ENCODE results near the gene DLGAP1.
A peak's percentile ranks its signal among the peaks of the same experiment; 100 is the strongest.

The DLGAP1 gene

GRCh38 chr18:3804336-3804735 lies 650.8 kb downstream of the DLGAP1 start:
- Histone ChIP-seq H3K9me3 (replicated peaks in 1 of 2; ENCODE audit: control insufficient read depth in 2 of 2, insufficient read depth in 1 of 2, low read depth in 1 of 2, low read length in 2 of 2) (no peaks in the 10 kb centered on the region), H2BK12ac (ENCODE audit: low read length) (no peak overlapping the region), H3K4me2 (ENCODE audit: insufficient read depth, low read length, poor library complexity, severe bottlenecking) (no peak overlapping the region), H3K4me1 (ENCODE audit: control insufficient read depth in 2 of 2, insufficient read depth in 1 of 2, low read depth in 1 of 2, low read length in 2 of 2) (peaks cover 2 to 9% of the 10 kb centered on the region in 2 donors), H2BK120ac (ENCODE audit: low read depth, low read length) (no peak overlapping the region), H2AFZ (ENCODE audit: low read length) (no peak overlapping the region), H4K8ac (ENCODE audit: low read depth, low read length) (no peak overlapping the region), H3K27me3 (ENCODE audit: control insufficient read depth in 3 of 3, insufficient read depth in 3 of 3, low read depth in 1 of 3, low read length in 3 of 3) (no peaks in the 10 kb centered on the region), H3K36me3 (replicated peaks in 1 of 2; ENCODE audit: control insufficient read depth in 2 of 2, insufficient read depth in 2 of 2, low read length in 2 of 2) (no peaks in the 10 kb centered on the region), H3K14ac (ENCODE audit: low read length) (no peak overlapping the region), H3K18ac (ENCODE audit: low read length) (no peak overlapping the region), H3K9ac (ENCODE audit: low read depth, low read length, poor library complexity) (no peak overlapping the region), H2AK5ac (ENCODE audit: low read depth, low read length) (no peak overlapping the region), H2BK5ac (ENCODE audit: low read length) (no peak overlapping the region), H3K27ac (replicated peaks; ENCODE audit: low read length) (no peak overlapping the region), H3K23ac (ENCODE audit: low read depth, low read length, poor library complexity) (no peak overlapping the region), H3K4ac (ENCODE audit: low read length) (no peak overlapping the region), H3K79me1 (ENCODE audit: low read depth, low read length) (no peaks in the 10 kb centered on the region), H4K91ac (ENCODE audit: low read depth, low read length, poor library complexity) (no peak overlapping the region), H2BK15ac (ENCODE audit: low read length) (no peak overlapping the region), H3K4me3 (ENCODE audit: low read length in 2 of 2) (no peak overlapping the region)
- no peak for DNase-seq (ENCODE audit: low spot score)
- WGBS, 2 donors (ENCODE audit: extremely low coverage in 2 of 2, insufficient read length in 2 of 2, insufficient replicate concordance in 1 of 2), result no CpG with 5 or more reads among the region's 4 CpGs

DNA sequence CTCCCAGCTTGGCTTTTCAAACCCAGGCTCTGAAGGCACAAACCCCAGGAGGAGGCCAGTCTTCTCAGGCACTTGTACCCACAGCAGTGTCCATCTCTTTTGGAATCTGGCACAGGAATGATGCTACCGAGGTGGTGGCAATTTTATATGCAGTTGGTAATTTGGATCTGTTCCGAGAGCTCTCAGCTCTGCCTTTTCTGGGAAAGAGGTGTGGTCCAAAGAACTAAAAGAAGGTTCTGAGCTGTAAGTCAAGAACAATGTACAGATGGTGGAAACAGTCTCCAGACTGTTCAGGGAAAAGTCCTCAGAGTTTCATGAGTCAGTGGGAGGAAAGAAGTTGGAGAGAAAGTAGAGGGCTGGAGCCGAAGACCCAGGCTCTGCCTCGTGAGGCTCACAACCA lies 651.8 kb downstream of the DLGAP1 start:
- Histone ChIP-seq H4K8ac (ENCODE audit: low read depth, low read length) (no peak overlapping the region), H3K9ac (ENCODE audit: low read depth, low read length, poor library complexity) (no peak overlapping the region), H3K36me3 (replicated peaks in 1 of 2; ENCODE audit: control insufficient read depth in 2 of 2, insufficient read depth in 2 of 2, low read length in 2 of 2) (no peaks in the 10 kb centered on the region), H3K4me1 (ENCODE audit: control insufficient read depth in 2 of 2, insufficient read depth in 1 of 2, low read depth in 1 of 2, low read length in 2 of 2) (peaks cover 5 to 12% of the 10 kb centered on the region in 2 donors), H2BK5ac (ENCODE audit: low read length) (no peak overlapping the region), H2BK120ac (ENCODE audit: low read depth, low read length) (no peak overlapping the region), H2AK5ac (ENCODE audit: low read depth, low read length) (no peak overlapping the region), H2BK15ac (ENCODE audit: low read length) (peak overlapping the region; percentile 41), H3K27ac (replicated peaks; ENCODE audit: low read length) (no peak overlapping the region), H3K14ac (ENCODE audit: low read length) (no peak overlapping the region), H3K9me3 (replicated peaks in 1 of 2; ENCODE audit: control insufficient read depth in 2 of 2, insufficient read depth in 1 of 2, low read depth in 1 of 2, low read length in 2 of 2) (no peaks in the 10 kb centered on the region), H3K23ac (ENCODE audit: low read depth, low read length, poor library complexity) (no peak overlapping the region), H3K4me2 (ENCODE audit: insufficient read depth, low read length, poor library complexity, severe bottlenecking) (no peak overlapping the region), H2BK12ac (ENCODE audit: low read length) (no peak overlapping the region), H3K18ac (ENCODE audit: low read length) (no peak overlapping the region), H4K91ac (ENCODE audit: low read depth, low read length, poor library complexity) (no peak overlapping the region), H2AFZ (ENCODE audit: low read length) (no peak overlapping the region), H3K4me3 (ENCODE audit: low read length in 2 of 2) (no peak overlapping the region), H3K4ac (ENCODE audit: low read length) (no peak overlapping the region), H3K27me3 (ENCODE audit: control insufficient read depth in 3 of 3, insufficient read depth in 3 of 3, low read depth in 1 of 3, low read length in 3 of 3) (no peaks in the 10 kb centered on the region), H3K79me1 (ENCODE audit: low read depth, low read length) (no peaks in the 10 kb centered on the region)
- DNase-seq (ENCODE audit: low spot score), result no peak
- no CpG with 5 or more reads among the region's 4 CpGs for WGBS, 2 donors (ENCODE audit: extremely low coverage in 2 of 2, insufficient read length in 2 of 2, insufficient replicate concordance in 1 of 2)

GRCh38 chr18:3799515-3799914 lies 655.6 kb downstream of the DLGAP1 start:
- no peak overlapping the region for H2BK15ac ChIP-seq (ENCODE audit: low read length)
- DNase-seq (ENCODE audit: low spot score), result no peak
- WGBS, 2 donors (ENCODE audit: extremely low coverage in 2 of 2, insufficient read length in 2 of 2, insufficient replicate concordance in 1 of 2), result no CpG with 5 or more reads among the region's 4 CpGs
- H3K4me3 ChIP-seq (ENCODE audit: low read length in 2 of 2), result no peak overlapping the region
- no peak overlapping the region for H3K18ac ChIP-seq (ENCODE audit: low read length)
- no peak overlapping the region for H4K8ac ChIP-seq (ENCODE audit: low read depth, low read length)
- peaks cover 5% of the 10 kb centered on the region in 2 donors for H3K4me1 ChIP-seq (ENCODE audit: control insufficient read depth in 2 of 2, insufficient read depth in 1 of 2, low read depth in 1 of 2, low read length in 2 of 2)
- no peak overlapping the region for H3K27ac ChIP-seq (replicated peaks; ENCODE audit: low read length)
- H2BK5ac ChIP-seq (ENCODE audit: low read length), result no peak overlapping the region
- H3K14ac ChIP-seq (ENCODE audit: low read length), result no peak overlapping the region
- H2BK12ac ChIP-seq (ENCODE audit: low read length), result no peak overlapping the region
- H2AFZ ChIP-seq (ENCODE audit: low read length), result no peak overlapping the region
- no peak overlapping the region for H3K9ac ChIP-seq (ENCODE audit: low read depth, low read length, poor library complexity)
- H3K23ac ChIP-seq (ENCODE audit: low read depth, low read length, poor library complexity), result no peak overlapping the region
- H3K4me2 ChIP-seq (ENCODE audit: insufficient read depth, low read length, poor library complexity, severe bottlenecking), result no peak overlapping the region
- no peaks in the 10 kb centered on the region for H3K36me3 ChIP-seq (replicated peaks in 1 of 2; ENCODE audit: control insufficient read depth in 2 of 2, insufficient read depth in 2 of 2, low read length in 2 of 2)
- H3K9me3 ChIP-seq (replicated peaks in 1 of 2; ENCODE audit: control insufficient read depth in 2 of 2, insufficient read depth in 1 of 2, low read depth in 1 of 2, low read length in 2 of 2), result no peaks in the 10 kb centered on the region
- no peak overlapping the region for H2AK5ac ChIP-seq (ENCODE audit: low read depth, low read length)
- no peaks in the 10 kb centered on the region for H3K79me1 ChIP-seq (ENCODE audit: low read depth, low read length)
- no peak overlapping the region for H2BK120ac ChIP-seq (ENCODE audit: low read depth, low read length)
- no peak overlapping the region for H3K4ac ChIP-seq (ENCODE audit: low read length)
- H4K91ac ChIP-seq (ENCODE audit: low read depth, low read length, poor library complexity), result no peak overlapping the region
- H3K27me3 ChIP-seq (ENCODE audit: control insufficient read depth in 3 of 3, insufficient read depth in 3 of 3, low read depth in 1 of 3, low read length in 3 of 3), result no peaks in the 10 kb centered on the region

- no peak overlapping the region for H3K14ac ChIP-seq (ENCODE audit: low read length)
- no peak overlapping the region for H3K18ac ChIP-seq (ENCODE audit: low read length)
- no peak overlapping the region for H3K4ac ChIP-seq (ENCODE audit: low read length)
- no peak overlapping the region for H4K8ac ChIP-seq (ENCODE audit: low read depth, low read length)
- H3K36me3 ChIP-seq (replicated peaks in 1 of 2; ENCODE audit: control insufficient read depth in 2 of 2, insufficient read depth in 2 of 2, low read length in 2 of 2), result no peaks in the 10 kb centered on the region
- no peaks in the 10 kb centered on the region for H3K27me3 ChIP-seq (ENCODE audit: control insufficient read depth in 3 of 3, insufficient read depth in 3 of 3, low read depth in 1 of 3, low read length in 3 of 3)
- H3K9ac ChIP-seq (ENCODE audit: low read depth, low read length, poor library complexity), result no peak overlapping the region
- no peak for DNase-seq (ENCODE audit: low spot score)
- no peaks in the 10 kb centered on the region for H3K9me3 ChIP-seq (replicated peaks in 1 of 2; ENCODE audit: control insufficient read depth in 2 of 2, insufficient read depth in 1 of 2, low read depth in 1 of 2, low read length in 2 of 2)
- H2AFZ ChIP-seq (ENCODE audit: low read length), result no peak overlapping the region
- H2AK5ac ChIP-seq (ENCODE audit: low read depth, low read length), result no peak overlapping the region
- no peaks in the 10 kb centered on the region for H3K79me1 ChIP-seq (ENCODE audit: low read depth, low read length)
- no peak overlapping the region for H2BK12ac ChIP-seq (ENCODE audit: low read length)
- no peak overlapping the region for H3K27ac ChIP-seq (replicated peaks; ENCODE audit: low read length)
- no CpG with 5 or more reads among the region's 3 CpGs for WGBS, 2 donors (ENCODE audit: extremely low coverage in 2 of 2, insufficient read length in 2 of 2, insufficient replicate concordance in 1 of 2)
- no peak overlapping the region for H2BK120ac ChIP-seq (ENCODE audit: low read depth, low read length)
- no peak overlapping the region for H3K23ac ChIP-seq (ENCODE audit: low read depth, low read length, poor library complexity)
- H4K91ac ChIP-seq (ENCODE audit: low read depth, low read length, poor library complexity), result no peak overlapping the region
- H2BK15ac ChIP-seq (ENCODE audit: low read length), result no peak overlapping the region
- no peak overlapping the region for H3K4me3 ChIP-seq (ENCODE audit: low read length in 2 of 2)
- H3K4me1 ChIP-seq (ENCODE audit: control insufficient read depth in 2 of 2, insufficient read depth in 1 of 2, low read depth in 1 of 2, low read length in 2 of 2), result peaks cover 5 to 7% of the 10 kb centered on the region in 2 donors
- H2BK5ac ChIP-seq (ENCODE audit: low read length), result no peak overlapping the region
- H3K4me2 ChIP-seq (ENCODE audit: insufficient read depth, low read length, poor library complexity, severe bottlenecking), result no peak overlapping the region
These were observed 657.1 kb downstream of the DLGAP1 start for GRCh38 chr18:3798032-3798431.

Data from neuronal stem cell (in vitro differentiated cells).